ENCODE measurements around the gene DLG5.

Gene DLG5

DNA sequence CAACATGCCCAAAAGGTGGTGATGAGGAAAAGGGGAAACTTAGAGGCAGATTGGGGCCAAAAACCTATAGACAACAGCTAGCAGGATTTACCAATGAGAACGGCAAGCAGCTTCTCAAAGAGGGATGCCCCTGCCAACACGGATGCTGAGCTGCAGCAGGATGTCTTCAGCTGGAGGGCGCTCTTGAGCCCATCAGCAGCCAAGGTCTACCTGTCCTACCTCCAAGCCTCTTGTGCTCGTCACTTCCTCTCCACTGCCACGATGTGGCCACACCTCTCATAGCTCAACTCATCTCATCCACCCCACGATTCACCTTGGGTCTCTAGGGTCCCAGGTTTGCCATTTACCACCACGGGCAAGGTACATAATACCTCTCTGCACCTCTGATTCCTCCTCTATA lies 36.5 kb downstream of the DLG5 start:
- no peak for DNase-seq (ENCODE audit: low read depth in 2 of 2)

DNA sequence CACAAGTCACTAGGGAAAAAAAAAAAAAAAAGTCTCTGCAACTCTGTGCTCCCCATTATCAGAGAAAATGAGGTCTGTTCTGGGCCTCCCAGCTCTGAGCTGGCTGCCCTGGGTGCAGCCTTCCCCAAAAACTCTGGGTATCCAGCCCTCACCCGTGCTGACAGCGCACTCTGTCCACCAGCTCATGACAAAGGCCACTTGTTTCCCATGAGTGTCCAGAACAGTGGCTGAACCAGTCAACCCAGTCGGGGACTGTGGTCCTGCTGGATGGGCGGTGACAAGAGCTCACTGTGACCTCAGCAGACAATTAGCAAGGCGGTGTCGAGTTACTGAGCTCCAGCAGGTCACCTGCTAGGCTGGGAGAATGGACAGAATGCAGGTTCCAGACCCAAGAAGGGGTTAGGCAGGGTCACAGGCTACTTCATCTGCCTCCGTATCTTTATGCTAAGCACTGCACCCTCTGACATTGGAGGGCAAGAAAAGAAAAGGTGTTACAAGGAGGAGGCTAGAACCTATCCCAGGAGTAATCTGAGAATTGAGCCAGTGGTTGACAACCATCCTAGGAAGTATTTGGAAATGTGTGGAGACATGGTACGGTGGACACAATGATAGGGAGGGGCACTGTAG lies 37.2 kb downstream of the DLG5 start:
- DNase-seq (ENCODE audit: low read depth in 2 of 2) = no peak

DNA sequence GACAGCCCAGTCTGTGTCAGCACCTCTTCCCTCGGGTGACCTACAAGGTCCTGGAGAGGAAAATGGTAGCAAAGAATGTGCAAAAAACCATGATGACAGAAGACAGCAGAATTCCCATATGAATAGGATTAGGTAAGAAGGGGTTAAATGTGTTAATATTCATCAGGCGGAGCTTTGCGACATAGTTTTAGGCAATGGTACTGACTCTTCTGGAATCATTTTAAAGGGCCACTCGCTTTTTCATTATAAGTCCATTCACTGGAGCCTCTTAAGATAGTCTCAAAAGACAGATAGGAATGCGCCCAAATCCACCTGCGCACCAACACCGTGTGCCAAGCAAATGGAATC lies 38.2 kb downstream of the DLG5 start:
- no peak for DNase-seq (ENCODE audit: low read depth in 2 of 2)

DNA sequence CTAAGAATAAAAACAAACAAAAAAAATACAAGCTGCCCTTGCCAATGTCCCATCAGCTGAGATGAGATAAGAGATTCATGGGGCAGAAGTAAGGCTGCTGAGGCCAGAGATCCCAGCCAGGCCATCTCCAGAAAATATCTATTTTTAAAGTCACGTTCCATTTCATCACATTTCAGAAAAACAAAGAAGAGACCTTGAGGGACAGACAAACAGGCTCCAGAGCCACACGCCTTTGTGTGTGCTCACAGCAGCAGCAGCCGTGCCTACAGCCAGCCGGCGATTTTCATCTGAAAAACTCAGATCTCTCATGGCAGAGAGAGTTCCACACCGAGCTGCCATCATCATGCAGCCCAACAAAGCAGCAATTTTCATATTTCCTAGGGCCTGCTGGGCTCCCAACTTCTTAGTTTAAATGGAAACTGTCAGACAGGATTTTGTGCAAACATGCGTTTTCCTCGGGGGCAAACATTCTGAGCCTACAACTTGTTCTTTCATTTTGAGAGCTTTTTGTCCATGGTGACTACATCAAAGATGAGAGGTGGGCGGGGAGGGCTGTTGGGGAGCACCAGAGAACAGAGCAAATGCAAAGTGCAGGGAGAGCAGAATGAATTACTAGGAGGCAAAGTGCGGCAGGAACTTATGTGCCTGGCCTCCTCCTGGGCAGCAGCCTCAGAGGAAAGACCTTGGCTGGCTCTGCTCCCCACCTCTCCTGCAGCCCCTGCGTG lies 38.8 kb downstream of the DLG5 start:
- no peak for DNase-seq (ENCODE audit: low read depth in 2 of 2)

DNA sequence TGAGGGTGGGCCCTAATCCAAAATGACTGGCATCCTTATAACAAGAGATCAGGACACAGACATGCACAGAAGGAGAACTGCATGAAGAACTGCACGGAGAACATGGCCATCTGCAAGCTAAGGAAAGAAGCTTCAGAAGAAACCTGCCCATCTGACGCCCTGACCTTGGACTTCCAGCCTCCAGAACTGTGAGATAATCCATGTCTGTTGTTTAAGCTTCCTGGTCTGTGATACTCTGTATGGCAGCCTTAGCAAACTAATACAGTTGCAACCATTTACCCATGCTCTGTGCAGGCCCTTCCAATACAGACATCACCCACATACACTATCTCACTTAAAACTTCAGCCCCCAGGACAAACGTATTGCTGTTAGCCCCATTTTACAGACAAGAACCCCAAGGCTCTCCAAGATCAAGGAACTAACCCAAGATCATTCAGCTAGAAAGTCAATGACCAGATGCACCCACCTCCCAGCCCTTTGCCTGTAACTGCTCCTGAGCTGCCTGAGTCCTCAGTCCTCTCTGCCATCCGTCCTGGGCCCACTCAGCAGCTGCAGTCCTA lies 39.7 kb downstream of the DLG5 start:
- DNase-seq (ENCODE audit: low read depth in 2 of 2) = no peak

DNA sequence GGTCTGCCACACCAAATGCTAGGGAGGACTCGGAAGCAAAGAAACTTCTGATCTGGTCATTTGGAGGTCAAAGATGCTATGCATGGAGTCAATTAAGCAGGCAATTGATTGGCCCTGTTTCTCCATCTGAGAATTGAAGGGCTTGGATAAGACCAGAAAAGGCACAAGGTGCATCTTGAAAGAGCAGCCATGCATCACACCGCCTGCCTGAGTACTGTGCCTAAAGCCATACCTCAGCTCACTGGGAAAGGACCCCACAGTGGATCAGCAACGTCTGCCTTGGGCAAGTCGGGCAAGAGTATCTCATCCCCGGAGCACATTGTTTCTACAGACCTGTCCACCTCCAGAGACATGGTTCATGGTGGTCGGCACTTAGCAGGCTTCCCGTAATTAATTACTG lies 42.4 kb downstream of the DLG5 start:
- DNase-seq (ENCODE audit: low read depth in 2 of 2) = no peak

DNA sequence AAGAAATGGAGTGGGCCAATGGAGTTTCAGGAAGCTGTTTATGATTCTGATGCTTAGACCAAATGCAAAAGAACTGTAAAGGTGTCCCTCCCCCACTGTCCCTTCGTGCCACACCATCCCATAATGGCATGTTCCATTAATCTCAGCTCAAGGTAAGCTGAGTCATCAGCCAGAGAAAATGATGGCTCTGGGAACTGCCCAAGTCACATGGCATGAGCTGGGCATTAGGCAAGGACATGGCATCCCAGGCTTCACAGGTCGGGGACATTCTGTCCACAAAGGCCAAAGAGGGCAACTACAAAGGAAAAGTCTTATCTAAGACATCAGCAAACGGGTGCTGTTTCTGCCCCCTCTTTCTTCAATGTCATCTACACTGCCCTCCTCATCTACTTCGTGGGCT lies 44.9 kb downstream of the DLG5 start:
- no peak for DNase-seq (ENCODE audit: low read depth in 2 of 2)

DNA sequence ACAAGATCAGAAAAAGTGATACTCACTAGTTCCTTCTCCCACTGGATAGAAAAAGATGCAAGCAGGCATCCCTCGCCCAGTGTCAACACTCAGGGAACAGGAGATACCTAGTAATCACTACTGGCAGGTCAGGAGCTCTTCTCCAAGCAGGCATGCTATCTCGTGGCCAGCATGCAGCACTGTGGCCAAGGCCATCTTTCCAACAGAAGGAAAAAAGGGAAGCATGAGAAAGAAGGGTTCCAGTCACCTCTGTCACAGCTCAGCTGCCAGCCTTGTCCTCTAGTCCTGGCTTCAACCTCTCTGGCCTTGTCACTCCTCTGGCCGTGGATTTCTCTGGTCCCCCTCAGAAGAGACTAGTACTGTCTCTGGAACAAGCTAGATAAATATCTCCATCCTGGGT lies 45.3 kb downstream of the DLG5 start:
- DNase-seq (ENCODE audit: low read depth in 2 of 2) = no peak

DNA sequence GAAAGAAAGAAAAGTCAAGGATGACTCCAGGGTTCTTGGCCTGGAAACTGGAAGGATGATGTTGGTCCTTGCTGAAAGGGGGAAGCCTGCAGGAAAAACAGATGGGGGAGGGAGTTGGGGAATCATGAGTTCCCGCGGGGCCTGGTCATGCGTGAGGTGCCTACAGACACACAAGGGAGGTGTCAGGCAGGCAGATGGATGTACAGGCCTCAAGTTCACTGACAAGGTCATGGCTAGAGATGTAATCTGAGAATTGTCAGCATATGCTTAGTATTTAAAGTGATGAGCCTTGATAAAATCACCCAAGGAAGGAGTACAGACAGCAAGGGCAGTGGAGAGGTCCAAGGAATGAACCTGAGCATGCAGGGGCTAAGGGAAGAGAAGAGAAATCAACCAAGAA lies 46.8 kb downstream of the DLG5 start:
- DNase-seq (ENCODE audit: low read depth in 2 of 2) = no peak

DNA sequence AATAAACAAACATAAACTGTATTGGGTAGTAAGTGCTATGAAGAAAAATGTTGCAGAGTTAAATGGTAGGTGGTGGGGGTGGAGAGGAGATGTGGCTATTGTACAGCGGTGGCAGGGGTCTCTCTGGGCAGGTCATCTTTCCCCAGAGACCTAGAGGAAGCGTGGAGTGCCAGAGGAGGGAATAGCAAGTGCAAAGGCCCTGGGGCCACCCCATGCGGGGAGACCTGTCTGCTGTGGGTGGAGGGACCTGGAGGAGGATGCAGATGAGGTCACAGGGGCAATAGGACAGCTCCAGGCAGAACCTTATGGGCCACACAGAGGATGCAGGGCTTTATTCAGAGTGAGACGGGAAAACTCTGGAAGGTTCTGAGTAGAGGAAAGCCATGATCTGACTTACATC lies 47.5 kb downstream of the DLG5 start:
- DNase-seq (ENCODE audit: low read depth in 2 of 2) = no peak

DNA sequence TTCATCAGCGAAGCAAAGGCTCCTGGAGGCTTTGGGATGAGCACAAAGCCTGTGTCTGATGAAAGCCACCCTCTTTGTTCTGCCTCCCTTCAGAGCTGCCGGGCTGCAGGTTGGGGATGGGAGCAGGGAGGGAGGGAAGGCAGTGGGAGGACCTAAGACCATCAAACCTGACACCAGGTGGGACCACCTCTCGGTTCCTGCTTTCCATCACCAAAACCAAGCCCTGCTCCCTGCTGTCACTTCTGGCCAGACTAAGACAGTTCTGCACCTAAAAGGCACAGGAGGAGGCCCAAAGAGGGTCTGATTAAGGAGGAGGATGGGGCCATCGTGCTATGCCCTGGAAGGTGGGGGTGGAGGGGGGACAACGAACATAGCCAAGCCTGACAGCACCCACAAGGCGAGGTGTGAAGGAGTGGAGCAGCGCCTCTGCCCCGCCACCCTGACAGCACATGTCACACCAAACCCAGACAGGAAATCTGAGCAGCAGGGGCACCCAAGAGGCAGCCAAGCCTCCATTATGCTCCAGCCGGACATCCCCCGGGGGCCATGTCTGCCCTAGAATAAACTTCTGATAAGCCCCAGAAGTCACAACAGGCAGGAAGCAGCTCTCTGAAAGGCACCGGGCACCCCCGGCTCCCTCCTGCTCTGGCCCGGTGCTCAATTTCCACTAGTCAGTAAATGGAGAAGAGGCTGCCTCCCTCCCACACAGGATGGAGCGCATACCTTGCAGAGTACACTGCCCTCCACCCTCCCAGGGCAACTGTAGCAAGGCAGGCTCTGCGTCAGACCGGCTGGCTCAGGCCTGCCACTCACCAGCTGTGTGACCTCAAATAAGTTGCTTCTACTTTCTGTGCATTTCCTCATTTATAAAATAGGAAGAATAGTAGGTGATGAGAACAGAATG lies 48.9 kb downstream of the DLG5 start:
- peak; percentile 19 to 30 for DNase-seq (ENCODE audit: low read depth in 2 of 2)

DNA sequence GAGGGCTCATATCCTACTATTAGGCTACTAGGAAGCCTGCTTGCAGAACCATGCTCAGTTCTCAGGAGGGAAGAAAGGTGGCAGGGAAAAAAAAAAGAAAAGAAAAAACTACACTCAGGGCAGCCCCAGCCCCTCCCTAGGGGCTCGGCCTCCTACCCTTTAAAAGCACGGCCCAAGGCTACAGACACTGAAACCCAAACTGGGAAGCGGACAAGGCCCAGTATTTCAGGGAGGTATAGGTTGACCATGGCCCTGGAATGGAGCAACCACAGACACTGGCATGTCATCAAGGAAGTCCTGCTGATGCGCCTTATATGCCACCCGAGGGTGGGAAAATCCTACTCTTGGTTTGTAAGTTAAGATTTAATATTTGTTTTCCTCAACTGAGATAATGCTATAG lies 50.8 kb downstream of the DLG5 start:
- no peak for DNase-seq (ENCODE audit: low read depth in 2 of 2)

DNA sequence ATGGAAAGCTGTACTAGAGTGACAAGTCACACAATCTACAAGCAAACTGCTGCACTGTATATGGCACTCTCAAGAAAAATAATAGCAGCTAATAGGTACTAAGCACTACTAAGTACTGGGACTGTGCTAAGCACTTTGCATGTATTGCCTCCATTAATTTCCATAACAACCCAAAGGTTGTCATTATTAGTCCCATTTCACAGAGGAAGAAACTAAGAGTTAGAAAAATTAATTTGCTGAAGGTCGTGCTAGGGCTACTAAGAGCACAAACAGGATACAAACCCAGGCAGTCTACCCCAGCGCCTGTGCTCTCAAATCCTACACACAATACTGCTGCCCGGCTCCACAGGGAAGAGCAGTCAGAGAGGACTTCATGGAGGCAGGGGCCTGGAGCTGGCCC lies 51.7 kb downstream of the DLG5 start:
- DNase-seq (ENCODE audit: low read depth in 2 of 2) = no peak

DNA sequence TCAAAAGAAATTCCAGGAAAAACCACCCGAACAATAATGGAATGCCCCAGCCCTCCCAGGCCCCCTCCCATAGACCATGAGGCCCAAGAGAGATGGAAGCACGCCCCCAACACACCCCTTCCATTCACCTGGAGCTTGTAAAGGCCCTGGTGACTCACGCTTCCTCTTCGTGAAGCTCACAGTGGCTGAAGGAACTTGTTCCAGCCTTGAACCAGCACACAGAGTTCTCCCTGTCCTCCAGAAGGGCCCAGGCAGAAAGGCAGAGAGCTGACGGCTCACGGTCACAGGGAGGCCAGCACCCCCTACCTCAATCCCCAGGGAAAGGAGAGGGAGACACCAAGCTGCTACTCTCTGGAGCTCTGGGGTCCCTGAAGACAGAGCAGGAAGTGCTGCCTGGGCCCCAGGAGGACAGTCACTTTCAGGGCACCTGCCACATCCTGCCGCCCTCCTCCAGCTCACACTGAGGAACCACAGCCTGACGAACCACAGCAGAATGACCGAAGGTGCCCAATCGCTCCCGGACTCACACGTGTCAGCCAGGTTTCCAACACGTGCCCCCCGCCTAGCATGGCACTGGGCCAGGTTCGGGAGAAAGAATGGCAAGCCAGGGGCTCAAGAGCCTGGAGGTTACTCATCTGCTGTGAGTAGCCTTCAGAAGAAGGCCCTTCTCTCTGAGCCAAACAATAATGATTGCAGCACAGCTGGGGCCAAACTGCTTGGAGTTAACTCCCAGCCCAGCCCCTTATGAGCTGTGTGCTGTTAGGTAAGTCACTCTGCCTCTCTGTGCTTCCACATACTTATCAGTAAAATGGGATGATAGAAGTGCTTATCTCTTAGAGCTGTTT lies 52.8 kb downstream of the DLG5 start:
- DNase-seq (ENCODE audit: low read depth in 2 of 2) = peak in 1 of 2 donors; percentile 32

DNA sequence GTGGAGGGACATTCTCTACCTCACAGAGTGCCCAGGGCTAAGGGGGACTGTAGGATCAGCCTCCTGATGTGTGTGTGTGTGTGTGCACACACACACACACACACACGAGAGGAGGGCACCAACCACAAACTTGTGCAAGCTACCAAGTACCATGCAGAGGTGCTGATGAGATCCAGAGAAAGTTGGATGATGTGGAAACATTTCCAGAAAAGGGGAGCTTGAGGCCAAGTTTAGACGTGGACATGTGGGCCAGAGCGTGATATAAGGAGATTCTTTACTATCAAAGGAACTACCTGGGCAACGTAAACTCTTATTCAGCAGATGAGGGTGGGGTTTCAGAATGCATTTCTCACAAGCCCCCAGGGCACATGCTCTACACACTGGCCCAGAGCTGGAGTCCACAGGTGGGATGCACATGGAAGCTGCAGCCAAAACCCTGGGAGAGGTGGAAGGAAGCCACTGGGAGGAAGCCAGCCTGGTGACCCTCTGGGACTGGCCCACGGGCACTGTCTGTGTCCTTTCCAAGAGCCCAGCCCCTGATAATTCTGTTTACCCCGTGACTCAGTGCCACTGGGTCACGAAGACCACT lies 53.5 kb downstream of the DLG5 start:
- DNase-seq (ENCODE audit: low read depth in 2 of 2) = no peak

DNA sequence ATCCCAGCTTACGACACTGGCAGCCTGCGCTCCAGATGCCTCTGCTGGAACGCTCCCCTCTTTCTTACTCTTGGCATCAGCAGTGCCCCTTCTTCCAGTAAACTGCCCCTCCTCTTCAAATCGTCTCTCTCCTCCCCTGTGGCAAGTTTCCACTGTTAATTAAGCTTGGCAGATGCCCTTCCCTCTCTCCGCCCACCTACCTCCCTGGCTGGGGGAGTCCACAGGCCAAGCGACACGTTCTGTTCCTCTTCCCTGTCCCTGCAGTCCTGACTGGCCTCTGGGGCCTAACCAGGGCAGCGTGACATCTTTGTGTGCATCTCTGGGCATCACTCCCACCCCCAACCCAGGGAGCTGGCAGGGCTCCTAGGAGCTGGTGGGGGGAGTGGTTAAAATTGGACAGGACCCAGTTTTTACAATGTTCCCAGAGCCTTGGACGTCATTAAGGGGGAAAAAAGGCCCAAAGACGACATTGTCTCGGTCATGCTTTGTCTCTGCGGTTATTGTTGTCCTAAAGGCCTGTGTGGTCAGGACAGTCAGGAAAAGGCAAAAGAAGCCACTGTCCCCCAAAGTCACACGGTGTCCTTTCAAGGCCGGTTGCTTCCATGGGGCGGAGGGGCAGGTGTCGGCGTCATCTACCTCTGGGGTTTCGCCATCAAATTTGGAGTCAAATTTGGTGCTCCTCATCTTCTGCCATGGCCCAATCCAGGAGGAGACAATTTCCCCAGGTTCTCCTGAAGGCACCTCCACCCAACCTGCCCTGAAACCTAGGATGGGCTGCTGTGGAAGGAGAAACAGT lies 54.2 kb downstream of the DLG5 start:
- DNase-seq (ENCODE audit: low read depth in 2 of 2) = no peak

DNA sequence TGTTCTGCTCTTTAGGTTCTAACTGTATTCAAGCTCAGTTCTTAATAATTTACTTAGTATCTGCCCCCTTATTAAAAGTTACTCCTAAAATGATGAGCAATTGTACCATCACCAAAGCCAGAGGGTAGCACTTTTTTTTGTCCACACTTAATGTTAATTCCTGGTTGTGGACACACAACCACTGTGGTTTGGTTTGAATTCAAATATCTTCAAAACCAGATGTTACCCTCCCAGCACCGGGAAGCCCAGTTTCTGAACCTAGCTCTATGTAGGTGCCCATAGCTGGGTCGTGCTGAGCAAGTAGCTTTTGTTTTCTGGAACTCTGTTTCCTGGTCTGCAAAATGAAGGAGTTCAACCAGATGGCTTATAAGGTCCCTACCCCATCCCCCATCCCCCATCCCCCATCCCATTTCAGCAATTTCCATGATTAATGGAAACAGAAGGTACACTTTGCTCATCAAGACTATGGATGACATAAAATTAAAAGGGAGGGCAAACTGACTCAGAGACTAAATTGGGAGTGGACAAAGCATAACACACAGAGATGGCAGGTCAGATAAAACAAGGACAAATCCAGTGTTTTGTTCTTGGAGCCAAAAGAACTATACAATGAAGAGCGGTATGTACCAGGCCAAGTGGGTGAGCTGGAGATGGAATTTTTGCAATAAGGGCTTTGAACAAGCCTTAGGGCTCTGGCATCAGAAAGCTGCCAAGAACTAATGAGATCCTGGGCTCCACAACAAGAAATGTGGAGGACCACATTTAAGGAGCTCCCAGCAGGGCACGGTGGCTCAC lies 56.7 kb downstream of the DLG5 start:
- no peak for DNase-seq (ENCODE audit: low read depth in 2 of 2)

DNA sequence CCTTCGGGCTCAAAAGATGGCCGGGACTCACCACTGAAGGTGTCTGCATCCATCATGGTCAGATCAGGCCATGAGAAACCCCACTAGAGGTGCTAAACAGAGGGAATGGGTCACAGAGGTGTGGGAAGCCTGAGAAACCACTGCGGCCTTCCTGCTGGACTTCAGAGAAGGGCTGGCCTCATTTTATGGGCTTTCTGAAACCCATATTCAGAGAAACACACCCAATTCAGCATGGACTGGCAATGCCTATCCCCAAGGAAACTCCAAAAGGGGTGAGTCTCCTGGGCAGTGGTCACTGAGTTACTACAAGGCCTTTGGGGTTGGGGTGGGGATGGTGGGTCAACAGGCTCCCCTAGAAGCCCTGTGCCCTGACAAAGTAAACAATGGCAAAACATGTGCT lies 58.0 kb downstream of the DLG5 start:
- no peak for DNase-seq (ENCODE audit: low read depth in 2 of 2)

DNA sequence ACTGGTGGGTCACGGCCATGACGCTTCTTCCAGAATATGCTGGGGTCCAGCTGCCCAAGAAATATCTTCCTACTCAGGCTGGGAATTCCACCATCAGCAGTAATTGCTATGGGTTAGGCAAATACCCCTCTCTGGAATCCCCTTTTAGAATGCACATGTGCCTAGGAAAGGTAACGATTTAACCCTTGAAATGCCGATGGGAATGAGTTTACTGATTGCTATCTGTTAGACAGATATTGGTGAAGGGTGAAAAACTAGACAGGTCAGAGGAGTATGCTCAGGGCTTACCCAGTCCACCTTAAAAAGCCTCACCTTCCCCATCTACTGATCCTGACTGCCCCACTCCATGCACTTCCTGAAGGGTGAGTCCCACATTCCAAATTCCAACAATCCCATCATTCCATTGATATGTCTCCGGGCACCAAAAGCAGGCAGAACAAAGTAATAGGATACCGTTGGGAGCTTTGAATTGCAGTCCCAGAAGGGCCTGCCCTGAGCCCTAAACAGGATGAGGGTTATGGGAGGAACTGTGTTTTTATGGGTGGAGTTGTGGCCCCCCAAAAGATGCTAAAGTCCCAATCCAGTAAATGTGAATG lies 59.3 kb downstream of the DLG5 start:
- DNase-seq (ENCODE audit: low read depth in 2 of 2) = no peak
